NCI-H1048 (cell line): ENCODE results near the gene ACSL6.

Experiments
- DNase-seq: peaks from one replicate; lab custom pipeline; 2025; lab: John Stamatoyannopoulos, UW

Gene ACSL6, protein sequence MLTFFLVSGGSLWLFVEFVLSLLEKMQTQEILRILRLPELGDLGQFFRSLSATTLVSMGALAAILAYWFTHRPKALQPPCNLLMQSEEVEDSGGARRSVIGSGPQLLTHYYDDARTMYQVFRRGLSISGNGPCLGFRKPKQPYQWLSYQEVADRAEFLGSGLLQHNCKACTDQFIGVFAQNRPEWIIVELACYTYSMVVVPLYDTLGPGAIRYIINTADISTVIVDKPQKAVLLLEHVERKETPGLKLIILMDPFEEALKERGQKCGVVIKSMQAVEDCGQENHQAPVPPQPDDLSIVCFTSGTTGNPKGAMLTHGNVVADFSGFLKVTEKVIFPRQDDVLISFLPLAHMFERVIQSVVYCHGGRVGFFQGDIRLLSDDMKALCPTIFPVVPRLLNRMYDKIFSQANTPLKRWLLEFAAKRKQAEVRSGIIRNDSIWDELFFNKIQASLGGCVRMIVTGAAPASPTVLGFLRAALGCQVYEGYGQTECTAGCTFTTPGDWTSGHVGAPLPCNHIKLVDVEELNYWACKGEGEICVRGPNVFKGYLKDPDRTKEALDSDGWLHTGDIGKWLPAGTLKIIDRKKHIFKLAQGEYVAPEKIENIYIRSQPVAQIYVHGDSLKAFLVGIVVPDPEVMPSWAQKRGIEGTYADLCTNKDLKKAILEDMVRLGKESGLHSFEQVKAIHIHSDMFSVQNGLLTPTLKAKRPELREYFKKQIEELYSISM

DNA sequence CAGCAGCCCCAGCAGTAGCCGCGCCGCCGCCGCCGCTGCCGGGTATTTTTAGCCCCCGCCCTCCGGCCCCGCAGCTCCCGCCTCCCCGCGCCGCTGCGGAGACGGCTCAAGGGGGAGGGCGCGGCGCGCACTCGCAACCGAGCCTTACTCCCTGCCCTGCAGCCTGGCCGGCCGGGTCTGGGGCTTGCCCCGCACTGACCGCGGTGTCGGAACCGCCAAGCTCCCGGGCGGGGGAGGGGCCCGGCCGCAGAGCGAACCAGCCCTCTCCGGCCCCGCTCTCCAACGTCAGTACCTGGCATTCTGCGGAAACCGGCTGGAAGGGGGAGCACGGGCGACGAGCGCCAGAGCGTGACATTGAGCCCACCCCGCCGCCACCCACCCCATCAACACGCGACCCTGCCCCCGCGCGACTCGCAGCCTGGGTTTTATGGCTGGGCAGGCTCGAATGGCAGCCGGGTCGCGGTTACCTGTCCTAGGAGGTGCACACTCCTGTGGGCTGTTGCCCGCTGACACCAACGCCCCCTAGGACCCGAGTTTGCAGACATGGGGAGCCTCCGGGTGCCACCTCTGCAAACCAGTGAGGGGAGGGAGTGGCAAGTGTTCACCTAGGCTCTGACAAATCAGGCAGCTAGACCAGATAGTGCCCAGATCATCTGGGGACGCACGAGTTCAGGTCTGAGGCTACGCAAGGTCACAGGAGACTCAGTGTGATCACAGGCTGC is at the start of gene ACSL6:
Gene ACSL6, minus strand, starts transcription at position 37 of the 722 bp plus-strand sequence. CDS start 105 bp downstream, outside the sequence.
- DNase-seq: no peak

- no peak for DNase-seq
Observed at GRCh38 chr5:132060501-132061161, 49.2 kb upstream of the ACSL6 start, which contains the start of gene IL3. Gene IL3 (plus strand): TSS chr5:132060655. CDS start chr5:132060707, 52 bp downstream.

GRCh38 chr5:132059696-132060500 is 48.4 kb upstream of the ACSL6 start:
- no peak for DNase-seq

GRCh38 chr5:132059043-132059695 is 47.7 kb upstream of the ACSL6 start:
- no peak for DNase-seq

- DNase-seq: no peak
Observed at GRCh38 chr5:132058646-132059042, 47.2 kb upstream of the ACSL6 start.

GRCh38 chr5:132057498-132058255 is 46.2 kb upstream of the ACSL6 start:
- no peak for DNase-seq

- DNase-seq: no peak
Observed at GRCh38 chr5:132056610-132057497, 45.4 kb upstream of the ACSL6 start.

GRCh38 chr5:132055808-132056609 is 44.6 kb upstream of the ACSL6 start:
- DNase-seq: no peak

GRCh38 chr5:132055441-132055807 is 44.0 kb upstream of the ACSL6 start:
- no peak for DNase-seq

DNA sequence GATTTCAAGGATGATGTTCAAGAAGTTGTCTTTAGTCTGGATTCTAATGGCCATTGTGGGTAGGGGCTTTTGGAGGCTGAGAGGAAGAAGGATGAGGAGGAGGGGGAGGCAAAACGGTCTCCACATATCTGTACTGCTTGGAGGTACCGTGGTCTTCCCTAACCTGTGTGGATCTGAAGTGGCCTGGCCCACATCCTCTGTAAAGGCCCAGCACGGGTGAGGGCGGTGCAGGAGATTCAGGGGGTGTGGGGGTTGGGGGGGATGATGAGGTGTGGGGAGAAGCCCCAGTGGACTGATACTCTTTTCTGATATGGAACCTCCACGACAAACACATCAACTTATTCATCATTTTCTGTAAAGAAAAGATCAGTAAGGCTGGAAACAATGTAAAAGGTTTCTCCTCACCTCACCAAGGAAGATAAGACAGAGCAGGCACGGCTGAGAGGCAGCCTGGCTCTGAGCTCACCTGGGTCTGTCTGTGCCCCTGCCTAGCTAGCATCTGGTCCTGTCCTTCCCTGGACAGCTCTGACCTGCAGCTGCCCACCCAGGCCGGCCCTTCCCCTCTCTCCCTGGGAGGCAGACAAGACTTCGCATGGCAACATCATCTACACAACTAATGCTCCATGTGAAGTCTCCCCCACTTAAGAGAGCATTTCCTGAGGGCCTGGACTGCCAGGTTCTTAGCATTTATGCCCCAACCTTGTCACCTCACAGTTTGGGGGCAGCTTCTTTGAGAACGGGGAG is 43.4 kb upstream of the ACSL6 start:
- no peak for DNase-seq

DNA sequence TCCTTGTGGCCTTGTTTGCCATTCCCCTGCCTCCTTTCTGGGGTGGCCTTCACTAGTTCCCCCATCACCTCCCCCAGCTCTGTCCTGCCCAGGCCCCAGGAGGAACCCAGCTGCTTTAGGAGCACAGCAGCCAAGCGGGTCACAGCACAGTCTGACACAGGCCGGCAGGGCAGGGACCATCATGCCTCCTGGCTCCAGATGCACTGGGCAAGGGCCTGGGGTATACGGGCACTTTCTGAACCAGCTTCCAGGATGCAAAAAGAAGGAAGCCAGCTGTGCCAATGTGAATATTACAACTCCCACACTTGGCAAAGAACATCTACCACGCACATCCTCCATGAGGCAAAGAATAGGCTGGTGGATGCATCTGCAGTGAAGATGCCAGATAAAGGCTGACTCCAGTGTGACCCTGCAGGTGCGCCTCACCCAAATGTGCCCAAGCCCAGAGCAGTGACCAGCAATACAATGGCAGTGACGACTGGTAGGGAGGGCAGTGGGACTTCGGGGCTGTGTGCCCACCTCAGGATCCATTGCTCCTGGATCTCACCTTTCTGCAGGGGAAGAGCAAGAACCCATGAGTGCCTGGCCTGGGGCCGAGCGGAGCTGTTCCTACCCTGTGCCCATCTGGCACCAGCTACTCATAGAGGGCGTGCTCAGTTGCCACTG is 42.7 kb upstream of the ACSL6 start:
- DNase-seq: no peak

DNA sequence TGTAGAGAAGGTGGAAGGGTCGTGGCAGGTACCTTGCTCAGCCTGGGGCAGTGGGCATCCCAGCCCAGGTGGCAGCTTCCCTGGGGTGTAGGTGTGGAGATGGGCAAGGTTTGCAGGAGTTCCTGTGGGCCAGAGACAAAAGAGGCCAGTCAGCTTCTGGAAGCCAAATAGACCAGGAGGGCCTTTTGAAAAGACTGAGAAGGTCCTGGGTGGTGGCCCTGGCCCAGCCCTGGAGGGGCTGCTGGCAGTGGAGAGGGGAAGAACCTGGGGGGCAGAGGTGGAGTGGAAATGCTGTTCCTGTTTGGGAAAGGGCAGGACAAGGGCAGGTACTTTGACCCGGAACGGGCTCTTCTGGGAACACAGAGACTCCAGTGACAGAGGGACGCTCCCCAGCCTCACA is 42.0 kb upstream of the ACSL6 start:
- DNase-seq: no peak

DNA sequence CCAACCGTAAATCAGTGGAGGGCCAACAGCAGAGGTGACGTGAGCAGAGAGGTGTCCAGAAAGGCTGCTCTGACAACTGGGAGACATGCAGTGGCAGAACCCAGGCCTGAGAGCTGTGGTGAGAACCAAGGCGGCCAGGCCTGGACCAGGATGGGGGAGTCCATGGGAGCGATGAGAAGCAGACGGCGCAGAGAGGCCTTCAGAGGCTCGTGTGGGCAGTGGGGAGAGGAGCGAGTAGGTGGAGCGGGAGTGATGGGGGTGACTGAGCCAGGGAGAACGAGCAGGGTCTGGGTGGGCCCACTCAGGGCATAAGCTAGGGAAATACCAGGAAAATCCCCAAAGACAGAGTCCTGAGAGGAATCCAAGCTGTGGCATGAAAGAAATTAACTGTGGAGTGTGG is 41.1 kb upstream of the ACSL6 start:
- no peak for DNase-seq

- DNase-seq: no peak
Observed at GRCh38 chr5:132050661-132051552, 39.4 kb upstream of the ACSL6 start.

GRCh38 chr5:132050136-132050535 is 38.7 kb upstream of the ACSL6 start:
- DNase-seq: no peak

DNA sequence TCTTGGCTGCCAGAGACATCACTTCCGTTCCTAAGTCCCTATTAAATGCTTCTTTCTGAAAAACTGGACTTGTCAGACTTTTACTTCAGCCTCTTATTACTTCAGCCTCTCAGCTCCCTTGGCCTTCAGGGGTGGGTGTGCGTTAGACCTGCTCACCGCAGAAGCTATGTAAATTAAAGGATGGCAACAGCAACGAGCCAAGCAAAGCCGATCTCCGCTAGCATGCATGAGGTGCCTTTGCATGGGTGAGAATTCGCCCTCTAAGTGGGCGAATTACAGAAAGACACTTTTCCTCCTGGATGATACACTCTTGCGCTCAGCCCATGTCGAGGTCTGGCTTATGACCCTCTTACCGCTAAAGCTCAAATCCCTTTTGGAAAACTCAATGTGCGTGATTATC is 38.1 kb upstream of the ACSL6 start:
- no peak for DNase-seq
